HepG2 (cell line): ENCODE data around the gene FRMPD2. TPM values are rescaled to one million over a fixed set of nuclear protein-coding genes. Genes with fewer than 3 reads are reported as not detected.

Source experiments
- CEBPB ChIP-seq: IDR thresholded peaks from 2 replicates; pipeline ENCODE4 v1.6.1; 2011; ENCODE audit warnings: low read depth, low read length, improper control_type of control experiment, borderline replicate concordance
- MBNL3 ChIP-seq: fragments of 250-450 bp; sonication (Bioruptor Pico); conservative IDR thresholded peaks from 2 replicates; pipeline ENCODE4 v1.8.0; 2022; ENCODE audit warnings: mild to moderate bottlenecking, inconsistent platforms
- PLRG1 ChIP-seq: fragments of 450-650 bp; conservative IDR thresholded peaks from 2 replicates; pipeline ENCODE4 v1.6.1; 2016
- SRF ChIP-seq: IDR thresholded peaks from 2 replicates; pipeline ENCODE4 v1.6.1; 2011; ENCODE audit warnings: mild to moderate bottlenecking, low read depth, low read length, moderate library complexity
- TAF1 ChIP-seq: sonication (generic); formaldehyde crosslinking; IDR thresholded peaks from 2 replicates; pipeline ENCODE4 v1.4.0; 2020; ENCODE audit warnings: missing genetic modification reagents
- TSC22D2 ChIP-seq: sonication (generic); formaldehyde crosslinking; IDR thresholded peaks from 2 replicates; pipeline ENCODE4 v1.5.1; 2020; ENCODE audit warnings: missing genetic modification reagents, mild to moderate bottlenecking, borderline replicate concordance
- ZFP37 ChIP-seq: sonication (generic); formaldehyde crosslinking; IDR thresholded peaks from 2 replicates; pipeline ENCODE4 v1.4.0; 2020; ENCODE audit warnings: missing genetic modification reagents, borderline replicate concordance
- ZNF160 ChIP-seq: sonication (generic); formaldehyde crosslinking; IDR thresholded peaks from 2 replicates; pipeline ENCODE4 v1.8.0; 2022; ENCODE audit warnings: mild to moderate bottlenecking, inconsistent platforms, missing genetic modification reagents
- ZNF546 ChIP-seq: sonication (generic); formaldehyde crosslinking; conservative IDR thresholded peaks from 2 replicates; pipeline ENCODE4 v1.8.1; 2023; ENCODE audit warnings: mild to moderate bottlenecking, missing genetic modification reagents
- ZNF766 ChIP-seq: sonication (generic); formaldehyde crosslinking; IDR thresholded peaks from 2 replicates; pipeline ENCODE4 v1.5.0; 2020; ENCODE audit warnings: missing genetic modification reagents, borderline replicate concordance
- polyA plus RNA-seq, 8 experiments: library from polyadenylated mRNA; depleted of rRNA in 3 of 8; stranded (reverse) in 7 of 8; unstranded in 1 of 8; fragments of >200 nt; fragmentation: Illumina TruSeq in 4 of 8; extraction: Trizol in 4 of 8; gene quantifications; 2 replicates each; pipeline versions ENCODE4 v1.2.1 to v1.2.3, GENCODE V29; 2011 to 2016; ENCODE audit warnings: low read depth in 4 of 8, missing spikeins in 1 of 8, mixed read lengths in 1 of 8; ENCODE audit not compliant: insufficient read depth in 1 of 8
- total RNA-seq, 5 experiments: library from RNA; depleted of rRNA; stranded (reverse); fragments of >200 nt; fragmentation: Illumina TruSeq; extraction: Trizol; gene quantifications; 2 replicates each; pipeline ENCODE4 v1.2.3, GENCODE V29; 2016; ENCODE audit warnings: low read depth in 1 of 5
- TF ChIP-seq, protein P1 (sequence below): sonication (generic); formaldehyde crosslinking; IDR thresholded peaks from 2 replicates; pipeline ENCODE4 v1.8.1; 2023; ENCODE audit warnings: missing genetic modification reagents, inconsistent platforms, borderline replicate concordance
- TF ChIP-seq, protein P2 (sequence below): sonication (generic); formaldehyde crosslinking; conservative IDR thresholded peaks from 2 replicates; pipeline ENCODE4 v1.8.0; 2022; ENCODE audit warnings: low read depth, missing genetic modification reagents
- TF ChIP-seq, protein P3 (sequence below), 2 experiments: fragments of 450-650 bp in 1 of 2; sonication (generic) in 1 of 2; formaldehyde crosslinking in 1 of 2; IDR thresholded peaks; 2 replicates each; pipeline versions ENCODE4 v1.6.1 to v1.8.0; 2016 to 2022; ENCODE audit warnings: antibody characterized with exemption in 1 of 2, mild to moderate bottlenecking in 1 of 2, missing genetic modification reagents in 1 of 2
- TF ChIP-seq, protein P4 (sequence below): sonication (generic); formaldehyde crosslinking; IDR thresholded peaks from 2 replicates; pipeline ENCODE4 v1.5.0; 2020; ENCODE audit warnings: mild to moderate bottlenecking, missing genetic modification reagents

FRMPD2 gene
- total and polyA plus RNA-seq, 2 of the 13 experiments (the other 11 are each of a cell fraction or from before 2014, with no cell fraction given): 0.45 to 1.3 TPM

DNA sequence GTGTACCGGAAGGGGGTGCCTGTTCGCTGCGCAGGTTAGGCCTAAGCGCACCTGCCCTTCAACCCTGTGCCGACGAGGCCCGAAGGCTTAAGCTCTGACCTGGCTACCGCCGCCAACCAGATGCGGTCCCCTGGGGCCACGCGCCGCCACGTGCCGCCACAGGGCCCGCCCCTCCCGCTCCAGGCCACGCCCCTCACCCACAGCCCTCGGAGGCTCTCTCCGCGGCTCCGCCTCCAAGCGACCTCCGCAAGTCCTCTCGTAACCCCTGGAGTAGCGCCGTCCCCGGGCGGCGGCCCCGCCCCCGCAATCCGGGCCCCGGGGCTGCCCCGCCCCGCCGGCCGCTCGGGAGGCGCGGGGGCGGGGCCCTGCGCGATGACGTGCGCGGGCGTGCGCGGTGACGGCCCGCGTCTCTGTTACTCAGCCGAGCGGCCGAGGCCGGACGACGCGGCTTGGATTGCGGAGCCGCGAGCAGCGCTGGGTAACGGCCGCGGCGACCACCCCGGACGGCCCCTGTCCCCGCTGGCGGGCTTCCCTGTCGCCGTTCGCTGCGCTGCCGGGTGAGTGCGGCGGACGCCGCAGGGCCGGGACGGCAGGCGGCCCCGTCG lies 31.9 kb upstream of the FRMPD2 start, which contains the start of gene MAPK8 (continued):
- TF ChIP-seq, protein P1, sequence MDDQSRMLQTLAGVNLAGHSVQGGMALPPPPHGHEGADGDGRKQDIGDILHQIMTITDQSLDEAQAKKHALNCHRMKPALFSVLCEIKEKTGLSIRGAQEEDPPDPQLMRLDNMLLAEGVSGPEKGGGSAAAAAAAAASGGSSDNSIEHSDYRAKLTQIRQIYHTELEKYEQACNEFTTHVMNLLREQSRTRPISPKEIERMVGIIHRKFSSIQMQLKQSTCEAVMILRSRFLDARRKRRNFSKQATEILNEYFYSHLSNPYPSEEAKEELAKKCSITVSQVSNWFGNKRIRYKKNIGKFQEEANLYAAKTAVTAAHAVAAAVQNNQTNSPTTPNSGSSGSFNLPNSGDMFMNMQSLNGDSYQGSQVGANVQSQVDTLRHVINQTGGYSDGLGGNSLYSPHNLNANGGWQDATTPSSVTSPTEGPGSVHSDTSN: 0 out of 2 replicates have a peak, but pooled peaks have one; percentile 37
- TF ChIP-seq MBNL3 (CRISPR knock-in tag) (no peak), SRF (no peak), TSC22D2 (CRISPR knock-in tag) (0 out of 2 replicates have a peak, but pooled peaks have one; percentile 53), CEBPB (no peak), PLRG1 (no peak), ZNF160 (CRISPR knock-in tag) (no peak; the same call in 1 of the 2 replicates), TAF1 (CRISPR knock-in tag) (peak; percentile 65), ZNF766 (peak; percentile 96), ZNF546 (CRISPR knock-in tag) (peak; percentile 79; the same call in 1 of the 2 replicates), ZFP37 (CRISPR knock-in tag) (peak; percentile 97; the same call in 1 of the 2 replicates)
- TF ChIP-seq, protein P2, sequence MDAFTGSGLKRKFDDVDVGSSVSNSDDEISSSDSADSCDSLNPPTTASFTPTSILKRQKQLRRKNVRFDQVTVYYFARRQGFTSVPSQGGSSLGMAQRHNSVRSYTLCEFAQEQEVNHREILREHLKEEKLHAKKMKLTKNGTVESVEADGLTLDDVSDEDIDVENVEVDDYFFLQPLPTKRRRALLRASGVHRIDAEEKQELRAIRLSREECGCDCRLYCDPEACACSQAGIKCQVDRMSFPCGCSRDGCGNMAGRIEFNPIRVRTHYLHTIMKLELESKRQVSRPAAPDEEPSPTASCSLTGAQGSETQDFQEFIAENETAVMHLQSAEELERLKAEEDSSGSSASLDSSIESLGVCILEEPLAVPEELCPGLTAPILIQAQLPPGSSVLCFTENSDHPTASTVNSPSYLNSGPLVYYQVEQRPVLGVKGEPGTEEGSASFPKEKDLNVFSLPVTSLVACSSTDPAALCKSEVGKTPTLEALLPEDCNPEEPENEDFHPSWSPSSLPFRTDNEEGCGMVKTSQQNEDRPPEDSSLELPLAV (CRISPR knock-in tag): peak; percentile 95
- TF ChIP-seq, protein P3, sequence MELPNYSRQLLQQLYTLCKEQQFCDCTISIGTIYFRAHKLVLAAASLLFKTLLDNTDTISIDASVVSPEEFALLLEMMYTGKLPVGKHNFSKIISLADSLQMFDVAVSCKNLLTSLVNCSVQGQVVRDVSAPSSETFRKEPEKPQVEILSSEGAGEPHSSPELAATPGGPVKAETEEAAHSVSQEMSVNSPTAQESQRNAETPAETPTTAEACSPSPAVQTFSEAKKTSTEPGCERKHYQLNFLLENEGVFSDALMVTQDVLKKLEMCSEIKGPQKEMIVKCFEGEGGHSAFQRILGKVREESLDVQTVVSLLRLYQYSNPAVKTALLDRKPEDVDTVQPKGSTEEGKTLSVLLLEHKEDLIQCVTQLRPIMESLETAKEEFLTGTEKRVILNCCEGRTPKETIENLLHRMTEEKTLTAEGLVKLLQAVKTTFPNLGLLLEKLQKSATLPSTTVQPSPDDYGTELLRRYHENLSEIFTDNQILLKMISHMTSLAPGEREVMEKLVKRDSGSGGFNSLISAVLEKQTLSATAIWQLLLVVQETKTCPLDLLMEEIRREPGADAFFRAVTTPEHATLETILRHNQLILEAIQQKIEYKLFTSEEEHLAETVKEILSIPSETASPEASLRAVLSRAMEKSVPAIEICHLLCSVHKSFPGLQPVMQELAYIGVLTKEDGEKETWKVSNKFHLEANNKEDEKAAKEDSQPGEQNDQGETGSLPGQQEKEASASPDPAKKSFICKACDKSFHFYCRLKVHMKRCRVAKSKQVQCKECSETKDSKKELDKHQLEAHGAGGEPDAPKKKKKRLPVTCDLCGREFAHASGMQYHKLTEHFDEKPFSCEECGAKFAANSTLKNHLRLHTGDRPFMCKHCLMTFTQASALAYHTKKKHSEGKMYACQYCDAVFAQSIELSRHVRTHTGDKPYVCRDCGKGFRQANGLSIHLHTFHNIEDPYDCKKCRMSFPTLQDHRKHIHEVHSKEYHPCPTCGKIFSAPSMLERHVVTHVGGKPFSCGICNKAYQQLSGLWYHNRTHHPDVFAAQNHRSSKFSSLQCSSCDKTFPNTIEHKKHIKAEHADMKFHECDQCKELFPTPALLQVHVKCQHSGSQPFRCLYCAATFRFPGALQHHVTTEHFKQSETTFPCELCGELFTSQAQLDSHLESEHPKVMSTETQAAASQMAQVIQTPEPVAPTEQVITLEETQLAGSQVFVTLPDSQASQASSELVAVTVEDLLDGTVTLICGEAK (IDR thresholded peaks at IDR 0.05): no peak
- TF ChIP-seq, protein P3 (CRISPR knock-in tag; IDR thresholded peaks at IDR 0.05): no peak
- TF ChIP-seq, protein P4, sequence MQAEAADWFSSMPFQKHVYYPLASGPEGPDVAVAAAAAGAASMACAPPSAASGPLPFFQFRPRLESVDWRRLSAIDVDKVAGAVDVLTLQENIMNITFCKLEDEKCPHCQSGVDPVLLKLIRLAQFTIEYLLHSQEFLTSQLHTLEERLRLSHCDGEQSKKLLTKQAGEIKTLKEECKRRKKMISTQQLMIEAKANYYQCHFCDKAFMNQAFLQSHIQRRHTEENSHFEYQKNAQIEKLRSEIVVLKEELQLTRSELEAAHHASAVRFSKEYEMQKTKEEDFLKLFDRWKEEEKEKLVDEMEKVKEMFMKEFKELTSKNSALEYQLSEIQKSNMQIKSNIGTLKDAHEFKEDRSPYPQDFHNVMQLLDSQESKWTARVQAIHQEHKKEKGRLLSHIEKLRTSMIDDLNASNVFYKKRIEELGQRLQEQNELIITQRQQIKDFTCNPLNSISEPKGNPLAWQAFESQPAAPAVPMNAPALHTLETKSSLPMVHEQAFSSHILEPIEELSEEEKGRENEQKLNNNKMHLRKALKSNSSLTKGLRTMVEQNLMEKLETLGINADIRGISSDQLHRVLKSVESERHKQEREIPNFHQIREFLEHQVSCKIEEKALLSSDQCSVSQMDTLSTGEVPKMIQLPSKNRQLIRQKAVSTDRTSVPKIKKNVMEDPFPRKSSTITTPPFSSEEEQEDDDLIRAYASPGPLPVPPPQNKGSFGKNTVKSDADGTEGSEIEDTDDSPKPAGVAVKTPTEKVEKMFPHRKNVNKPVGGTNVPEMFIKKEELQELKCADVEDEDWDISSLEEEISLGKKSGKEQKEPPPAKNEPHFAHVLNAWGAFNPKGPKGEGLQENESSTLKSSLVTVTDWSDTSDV (CRISPR knock-in tag): peak; percentile 61; the same call in 1 of the 2 replicates
